Measurements from ENCODE around the gene OASL.

- TF ChIP-seq EZH2 (IDR thresholded peaks at IDR 0.05; ENCODE audit: insufficient read depth, poor library complexity, severe bottlenecking): no peak
- TF ChIP-seq EZH2phosphoT487 (IDR thresholded peaks at IDR 0.05; ENCODE audit: insufficient read depth, low read depth): no peak
These were observed 54.6 kb downstream of the OASL start for GRCh38 chr12:120984351-120984898.

Data from GM23248 (cell line).